AG10803 (cell line): ENCODE results near the gene TNFRSF18.

ENCODE experiments used
- DNase-seq: peaks from one replicate; pipeline ENCODE4 v3.0.0; 2010; ENCODE audit warnings: low read depth
- H3K4me3 ChIP-seq: 2 replicates; pipeline ENCODE4 v1.5.1; 2011; ENCODE audit warnings: mild to moderate bottlenecking, low read length, control low read depth
- CTCF ChIP-seq: conservative IDR thresholded peaks from 2 replicates; pipeline ENCODE4 v1.5.1; 2011; ENCODE audit warnings: mild to moderate bottlenecking, low read length, control low read depth, inconsistent platforms

TNFRSF18 gene

GRCh38 chr1:1213345-1214265 lies 7.2 kb upstream of the TNFRSF18 start, which contains the start of gene TNFRSF4:
Gene TNFRSF4, minus strand, starts transcription at chr1:1214153. Its CDS starts 26 bp downstream, at chr1:1214127.
- TF ChIP-seq CTCF = no peak
- H3K4me3 ChIP-seq = no peak within 1 kb of the TSS
- DNase-seq = no peak

- H3K4me3 ChIP-seq = no peak overlapping the region
- no peak for DNase-seq
- TF ChIP-seq CTCF = no peak
Measured at GRCh38 chr1:1212780-1213344, 6.5 kb upstream of the TNFRSF18 start.

GRCh38 chr1:1211541-1212441 lies 5.4 kb upstream of the TNFRSF18 start:
- TF ChIP-seq CTCF = no peak
- no peak for DNase-seq
- no peak overlapping the region for H3K4me3 ChIP-seq

- no peak for TF ChIP-seq CTCF
- no peak for DNase-seq
- no peak overlapping the region for H3K4me3 ChIP-seq
Measured at GRCh38 chr1:1210726-1211540, 4.5 kb upstream of the TNFRSF18 start.

- no peak for TF ChIP-seq CTCF
- no peak for DNase-seq
- no peak overlapping the region; the same call in 1 of the 2 replicates for H3K4me3 ChIP-seq
Measured at GRCh38 chr1:1208713-1209433, 2.5 kb upstream of the TNFRSF18 start.

- H3K4me3 ChIP-seq = no peak overlapping the region
- no peak for TF ChIP-seq CTCF
- no peak for DNase-seq
Measured at GRCh38 chr1:1207571-1207892, 1.1 kb upstream of the TNFRSF18 start.
